GM12878 (cell line): ENCODE measurements around the gene CYSRT1. TPM values are rescaled to one million over a fixed set of nuclear protein-coding genes. Genes with fewer than 3 reads are reported as not detected.

Experiments
- BMI1 ChIP-seq: fragments of 450-650 bp; IDR thresholded peaks from 2 replicates; pipeline ENCODE4 v1.6.1; 2016; ENCODE audit warnings: mild to moderate bottlenecking, moderate library complexity, borderline replicate concordance
- BRCA1 ChIP-seq: IDR thresholded peaks from 2 replicates; pipeline ENCODE4 v1.6.1; 2011; ENCODE audit warnings: low read depth, low read length, improper control_type of control experiment
- CREM ChIP-seq: IDR thresholded peaks from 2 replicates; pipeline ENCODE4 v1.6.1; 2014; ENCODE audit warnings: antibody characterized with exemption, low read depth
- ELK1 ChIP-seq: IDR thresholded peaks from 2 replicates; pipeline ENCODE4 v1.6.1; 2012; ENCODE audit warnings: low read depth, low read length, improper control_type of control experiment
- FOXK2 ChIP-seq: fragments of 450-650 bp; IDR thresholded peaks from 2 replicates; pipeline ENCODE4 v1.6.1; 2017; ENCODE audit warnings: mild to moderate bottlenecking, moderate library complexity
- IKZF2 ChIP-seq, 2 experiments: fragments of 450-650 bp; IDR thresholded peaks; 2 replicates each; pipeline ENCODE4 v1.6.1; 2017; ENCODE audit warnings: mild to moderate bottlenecking in 2 of 2, moderate library complexity in 2 of 2
- MXI1 ChIP-seq: fragments of 150-350 bp; IDR thresholded peaks from 2 replicates; pipeline ENCODE4 v1.6.1; 2011; ENCODE audit warnings: low read depth, mild to moderate bottlenecking, inconsistent platforms, low read length, improper control_type of control experiment
- NBN ChIP-seq: fragments of 450-650 bp; IDR thresholded peaks from 2 replicates; pipeline ENCODE4 v1.6.1; 2016
- NKRF ChIP-seq: fragments of 450-650 bp; conservative IDR thresholded peaks from 2 replicates; pipeline ENCODE4 v1.6.1; 2017; ENCODE audit warnings: mild to moderate bottlenecking, moderate library complexity
- PAX8 ChIP-seq: fragments of 450-650 bp; IDR thresholded peaks from 2 replicates; pipeline ENCODE4 v1.6.1; 2017; ENCODE audit warnings: mild to moderate bottlenecking, moderate library complexity
- RAD21 ChIP-seq: IDR thresholded peaks from 2 replicates; pipeline ENCODE4 v1.6.1; 2011; ENCODE audit warnings: mild to moderate bottlenecking, low read depth, low read length, moderate library complexity; ENCODE audit not compliant: insufficient read depth
- RELB ChIP-seq: fragments of 450-650 bp; IDR thresholded peaks from 2 replicates; pipeline ENCODE4 v1.6.1; 2017; ENCODE audit warnings: low read depth, mild to moderate bottlenecking, moderate library complexity
- RUNX3 ChIP-seq: IDR thresholded peaks from 2 replicates; pipeline ENCODE4 v1.6.1; 2012; ENCODE audit warnings: low read length, inconsistent platforms
- SMAD1 ChIP-seq: fragments of 450-650 bp; IDR thresholded peaks from 2 replicates; pipeline ENCODE4 v1.6.1; 2018; ENCODE audit warnings: mild to moderate bottlenecking, low read depth; ENCODE audit not compliant: partially characterized antibody
- SREBF1 ChIP-seq: IDR thresholded peaks from 2 replicates; pipeline ENCODE4 v1.6.1; 2012; ENCODE audit warnings: mild to moderate bottlenecking, low read length
- TCF7 ChIP-seq: IDR thresholded peaks from 2 replicates; pipeline ENCODE4 v1.6.1; 2014; ENCODE audit warnings: antibody characterized with exemption, borderline replicate concordance
- ZBTB11 ChIP-seq: fragments of 450-650 bp; formaldehyde crosslinking; IDR thresholded peaks from 2 replicates; pipeline ENCODE4 v1.5.0; 2022; ENCODE audit warnings: mild to moderate bottlenecking, missing genetic modification characterization
- polyA plus RNA-seq, 11 experiments: library from polyadenylated mRNA; depleted of rRNA in 4 of 11; unstranded in 6 of 11; stranded (reverse) in 5 of 11; fragments of >200 nt; fragmentation: Nextera tagmentation in 4 of 11; fragmentation: Illumina TruSeq in 1 of 11; extraction: Ambion mirVana in 4 of 11; extraction: Trizol in 1 of 11; gene quantifications; 1 replicate in 1 of 11; 2 replicates in 10 of 11; pipeline versions ENCODE4 v1.2.1 to v1.2.3, GENCODE V29; 2011 to 2016; ENCODE audit warnings: inconsistent platforms in 2 of 11, missing spikeins in 2 of 11, low read depth in 1 of 11
- total RNA-seq, 4 experiments: library from RNA; depleted of rRNA in 3 of 4; stranded (reverse); fragments of >200 nt in 3 of 4; fragmentation: Illumina TruSeq in 1 of 4; extraction: Trizol in 1 of 4; gene quantifications; 2 replicates each; pipeline versions ENCODE4 v1.2.1 to v1.2.3, GENCODE V29; 2013 to 2021
- TF ChIP-seq, protein P1 (sequence below): IDR thresholded peaks from 2 replicates; pipeline ENCODE4 v1.6.1; 2012; ENCODE audit warnings: mild to moderate bottlenecking, low read depth, low read length

The CYSRT1 gene
- total and polyA plus RNA-seq, 10 of the 15 experiments (the other 5 are each of a cell fraction or from before 2014, with no cell fraction given) = 0.24 to 3.6 (median 0.97) TPM; not detected in 1

- TF ChIP-seq RELB (peak; percentile 68), CREM (no peak), IKZF2 (IDR thresholded peaks at IDR 0.05) (no peak), BRCA1 (no peak), SREBF1 (no peak), RAD21 (no peak), MXI1 (peak; percentile 35; the same call in 1 of the 2 replicates), NBN (no peak), BMI1 (no peak), PAX8 (no peak), ZBTB11 (CRISPR knock-in tag) (peak; percentile 78), ELK1 (peak; percentile 73), TCF7 (no peak), RUNX3 (peak; percentile 81), NKRF (peak; percentile 74), SMAD1 (no peak), FOXK2 (no peak)
- TF ChIP-seq, protein P1, sequence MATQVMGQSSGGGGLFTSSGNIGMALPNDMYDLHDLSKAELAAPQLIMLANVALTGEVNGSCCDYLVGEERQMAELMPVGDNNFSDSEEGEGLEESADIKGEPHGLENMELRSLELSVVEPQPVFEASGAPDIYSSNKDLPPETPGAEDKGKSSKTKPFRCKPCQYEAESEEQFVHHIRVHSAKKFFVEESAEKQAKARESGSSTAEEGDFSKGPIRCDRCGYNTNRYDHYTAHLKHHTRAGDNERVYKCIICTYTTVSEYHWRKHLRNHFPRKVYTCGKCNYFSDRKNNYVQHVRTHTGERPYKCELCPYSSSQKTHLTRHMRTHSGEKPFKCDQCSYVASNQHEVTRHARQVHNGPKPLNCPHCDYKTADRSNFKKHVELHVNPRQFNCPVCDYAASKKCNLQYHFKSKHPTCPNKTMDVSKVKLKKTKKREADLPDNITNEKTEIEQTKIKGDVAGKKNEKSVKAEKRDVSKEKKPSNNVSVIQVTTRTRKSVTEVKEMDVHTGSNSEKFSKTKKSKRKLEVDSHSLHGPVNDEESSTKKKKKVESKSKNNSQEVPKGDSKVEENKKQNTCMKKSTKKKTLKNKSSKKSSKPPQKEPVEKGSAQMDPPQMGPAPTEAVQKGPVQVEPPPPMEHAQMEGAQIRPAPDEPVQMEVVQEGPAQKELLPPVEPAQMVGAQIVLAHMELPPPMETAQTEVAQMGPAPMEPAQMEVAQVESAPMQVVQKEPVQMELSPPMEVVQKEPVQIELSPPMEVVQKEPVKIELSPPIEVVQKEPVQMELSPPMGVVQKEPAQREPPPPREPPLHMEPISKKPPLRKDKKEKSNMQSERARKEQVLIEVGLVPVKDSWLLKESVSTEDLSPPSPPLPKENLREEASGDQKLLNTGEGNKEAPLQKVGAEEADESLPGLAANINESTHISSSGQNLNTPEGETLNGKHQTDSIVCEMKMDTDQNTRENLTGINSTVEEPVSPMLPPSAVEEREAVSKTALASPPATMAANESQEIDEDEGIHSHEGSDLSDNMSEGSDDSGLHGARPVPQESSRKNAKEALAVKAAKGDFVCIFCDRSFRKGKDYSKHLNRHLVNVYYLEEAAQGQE = no peak
These were observed 1.6 kb upstream of the CYSRT1 start (continued) for GRCh38 chr9:137223078-137223970.
